Thoracic aorta (tissue), 2 donors: Measurements from ENCODE around the gene PMEPA1. TPM values are rescaled to one million over a fixed set of nuclear protein-coding genes. Genes with fewer than 3 reads are reported as not detected.

Source experiments
- ATAC-seq: fragments of 150-250 bp; one replicate; pipeline ENCODE4 v1.8.0; 2017; ENCODE audit warnings: low read depth; ENCODE audit not compliant: insufficient number of reproducible peaks, low FRiP score
- DNase-seq: peaks from one replicate; pipeline ENCODE4 v3.0.0-alpha.2; 2020; ENCODE audit warnings: low spot score
- H3K27ac ChIP-seq, 2 donors: fragments of 200-600 bp; sonication (generic); 1 replicate in 1 of 2; 2 replicates in 1 of 2; pipeline ENCODE4 v1.5.1; 2016; ENCODE audit warnings: mild to moderate bottlenecking in 2 of 2, moderate library complexity in 2 of 2
- H3K27me3 ChIP-seq: fragments of 200-600 bp; sonication (generic); replicated peaks from 2 replicates; pipeline ENCODE4 v1.6.0; 2016; ENCODE audit warnings: mild to moderate bottlenecking; ENCODE audit not compliant: insufficient read depth
- H3K36me3 ChIP-seq: fragments of 200-600 bp; sonication (generic); one replicate; pipeline ENCODE4 v1.5.1; 2016
- H3K4me1 ChIP-seq, 2 donors: fragments of 200-600 bp; sonication (generic); 1 replicate in 1 of 2; 2 replicates in 1 of 2; pipeline versions ENCODE4 v1.5.1 to v1.6.0; 2016; ENCODE audit warnings: low read depth in 2 of 2, mild to moderate bottlenecking in 1 of 2; ENCODE audit not compliant: control insufficient read depth in 1 of 2
- H3K4me3 ChIP-seq: fragments of 200-600 bp; sonication (generic); 2 replicates; pipeline ENCODE4 v1.5.1; 2016; ENCODE audit warnings: mild to moderate bottlenecking
- H3K9me3 ChIP-seq: fragments of 200-600 bp; sonication (generic); 2 replicates; pipeline ENCODE4 v1.5.1; 2016
- CTCF ChIP-seq: fragments of 200-600 bp; sonication (generic); IDR thresholded peaks from one replicate; pipeline ENCODE4 v1.5.1; 2019; ENCODE audit warnings: antibody characterized with exemption
- total RNA-seq, 2 donors: library from RNA; depleted of rRNA; stranded (reverse); fragments of >200 nt; gene quantifications; one replicate each; pipeline versions ENCODE4 v1.1.0 to v1.2.3, GENCODE V29; 2016

Gene PMEPA1
- total RNA-seq, 2 donors from 2014 or later, result 68.4 to 104 TPM

DNA sequence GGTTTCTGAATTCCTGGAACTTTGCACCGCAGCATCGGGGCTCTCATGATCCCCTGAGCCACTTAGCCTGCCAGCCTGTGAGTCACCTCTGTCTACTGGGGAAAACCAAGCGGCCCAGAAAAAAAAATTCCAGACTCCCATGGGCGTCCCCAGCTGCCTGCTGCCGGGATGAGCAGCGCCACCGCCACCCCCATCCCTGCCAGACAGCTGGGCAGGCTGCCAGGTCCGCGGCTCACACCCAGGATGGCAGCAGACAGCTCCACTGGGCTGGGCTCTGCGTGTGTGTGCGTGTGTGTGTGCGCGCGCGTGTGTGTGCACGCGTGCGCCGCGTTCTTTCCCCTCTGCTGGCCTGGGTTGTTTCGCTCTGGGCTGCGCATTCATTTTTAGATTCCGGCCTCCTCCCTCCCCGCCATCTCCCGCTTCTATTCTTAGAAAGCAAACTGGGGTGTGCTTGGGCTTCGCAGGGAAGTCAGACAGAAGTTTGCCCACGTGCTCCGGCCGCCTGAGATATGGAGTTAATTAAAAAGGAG, 38.9 kb upstream of the PMEPA1 start:
- DNase-seq (peak; percentile 89), ATAC-seq (peak; percentile 96)
- H3K27ac ChIP-seq, result peak overlapping the region; percentile 94 to 97
- H3K9me3 ChIP-seq, result no peaks in the 10 kb centered on the region
- no peak for TF ChIP-seq CTCF
- peaks cover 16 to 18% of the 10 kb centered on the region in 2 donors for H3K4me1 ChIP-seq
- H3K4me3 ChIP-seq, result peak overlapping the region; percentile 72
- H3K36me3 ChIP-seq, result no peaks in the 10 kb centered on the region
- no peaks in the 10 kb centered on the region for H3K27me3 ChIP-seq

- peak overlapping the region; percentile 94 to 97 for H3K27ac ChIP-seq
- H3K4me1 ChIP-seq, result peaks cover 16 to 18% of the 10 kb centered on the region in 2 donors
- H3K27me3 ChIP-seq, result no peaks in the 10 kb centered on the region
- ATAC-seq, result peak; percentile 53
- DNase-seq, result no peak
- H3K36me3 ChIP-seq, result no peaks in the 10 kb centered on the region
- no peaks in the 10 kb centered on the region for H3K9me3 ChIP-seq
- TF ChIP-seq CTCF, result no peak
- peak overlapping the region; percentile 72 for H3K4me3 ChIP-seq
Measured at GRCh38 chr20:57747861-57748481, 38.2 kb upstream of the PMEPA1 start.

GRCh38 chr20:57746832-57747404, 37.1 kb upstream of the PMEPA1 start:
- H3K4me3 ChIP-seq, result no peak overlapping the region
- H3K4me1 ChIP-seq, result peaks cover 16 to 18% of the 10 kb centered on the region in 2 donors
- TF ChIP-seq CTCF, result no peak
- H3K27me3 ChIP-seq, result no peaks in the 10 kb centered on the region
- ATAC-seq, result no peak
- no peak for DNase-seq
- H3K9me3 ChIP-seq, result no peaks in the 10 kb centered on the region
- H3K27ac ChIP-seq, result peak overlapping the region; percentile 46 to 97
- H3K36me3 ChIP-seq, result no peaks in the 10 kb centered on the region

GRCh38 chr20:57746201-57746600, 36.4 kb upstream of the PMEPA1 start:
- no peak for TF ChIP-seq CTCF

GRCh38 chr20:57744206-57744605, 34.4 kb upstream of the PMEPA1 start:
- no peak for DNase-seq
- ATAC-seq, result no peak
- H3K4me1 ChIP-seq, result peaks cover 12 to 18% of the 10 kb centered on the region in 2 donors
- H3K36me3 ChIP-seq, result no peaks in the 10 kb centered on the region
- H3K9me3 ChIP-seq, result no peaks in the 10 kb centered on the region
- no peaks in the 10 kb centered on the region for H3K27me3 ChIP-seq
- no peak overlapping the region for H3K4me3 ChIP-seq
- no peak for TF ChIP-seq CTCF
- H3K27ac ChIP-seq, result no peak overlapping the region

More at GRCh38 chr20:57746201-57746600, 36.4 kb upstream of the PMEPA1 start:
- peaks cover 16 to 18% of the 10 kb centered on the region in 2 donors for H3K4me1 ChIP-seq
- H3K27me3 ChIP-seq, result no peaks in the 10 kb centered on the region
- no peaks in the 10 kb centered on the region for H3K9me3 ChIP-seq
- no peak for DNase-seq
- H3K36me3 ChIP-seq, result no peaks in the 10 kb centered on the region
- no peak overlapping the region for H3K4me3 ChIP-seq
- ATAC-seq, result no peak
- H3K27ac ChIP-seq, result peak overlapping the region in 1 of 2 donors; percentile 46
